ENCODE measurements around the gene MRPS5.
A peak's percentile ranks its signal among the peaks of the same experiment; 100 is the strongest.
"Not testable (repeated sequence)": the region's sequence is repeated elsewhere in the genome, so short reads cannot be mapped to it uniquely, and the experiment has no call there.

MRPS5 gene

GRCh38 chr2:95138702-95139101 is 17.1 kb upstream of the MRPS5 start:
- no peaks in the 10 kb centered on the region for H3K4me1 ChIP-seq (ENCODE audit: control insufficient read depth, insufficient read depth, low read length)
- H3K9me3 ChIP-seq (ENCODE audit: control insufficient read depth, insufficient read depth, low read length) = peaks cover 67% of the 10 kb centered on the region
- no peak overlapping the region for H3K4me3 ChIP-seq (ENCODE audit: low read depth, low read length)
- no peaks in the 10 kb centered on the region for H3K36me3 ChIP-seq (ENCODE audit: control insufficient read depth, insufficient read depth, low read length)
- H3K27ac ChIP-seq (ENCODE audit: low read depth, low read length) = no peak overlapping the region
- H3K9ac ChIP-seq (ENCODE audit: low read depth, low read length) = no peak overlapping the region
- no peaks in the 10 kb centered on the region for H3K27me3 ChIP-seq (ENCODE audit: control insufficient read depth, insufficient read depth, low read length)

- Histone ChIP-seq H3K9ac (ENCODE audit: low read depth, low read length) (peak overlapping the region; percentile 98), H3K27me3 (ENCODE audit: control insufficient read depth, insufficient read depth, low read length) (no peaks in the 10 kb centered on the region), H3K36me3 (ENCODE audit: control insufficient read depth, insufficient read depth, low read length) (peaks cover 9% of the 10 kb centered on the region; the same call in 1 of the 2 replicates), H3K9me3 (ENCODE audit: control insufficient read depth, insufficient read depth, low read length) (peaks cover 3% of the 10 kb centered on the region; the same call in 1 of the 2 replicates), H3K27ac (ENCODE audit: low read depth, low read length) (no peak overlapping the region), H3K4me3 (ENCODE audit: low read depth, low read length) (peak overlapping the region; percentile 81), H3K4me1 (ENCODE audit: control insufficient read depth, insufficient read depth, low read length) (peaks cover 8% of the 10 kb centered on the region)
Measured at GRCh38 chr2:95122197-95122551, 566 bp upstream of the MRPS5 start.

- Histone ChIP-seq H3K4me1 (ENCODE audit: control insufficient read depth, insufficient read depth, low read length) (peaks cover 8% of the 10 kb centered on the region), H3K4me3 (ENCODE audit: low read depth, low read length) (peak overlapping the region; percentile 81), H3K9ac (ENCODE audit: low read depth, low read length) (peak overlapping the region; percentile 98), H3K9me3 (ENCODE audit: control insufficient read depth, insufficient read depth, low read length) (no peaks in the 10 kb centered on the region), H3K27me3 (ENCODE audit: control insufficient read depth, insufficient read depth, low read length) (no peaks in the 10 kb centered on the region), H3K27ac (ENCODE audit: low read depth, low read length) (peak overlapping the region; percentile 90), H3K36me3 (ENCODE audit: control insufficient read depth, insufficient read depth, low read length) (peaks cover 17% of the 10 kb centered on the region)
Measured at GRCh38 chr2:95121093-95121406, 558 bp downstream of the MRPS5 start.

- Histone ChIP-seq H3K9me3 (ENCODE audit: control insufficient read depth, insufficient read depth, low read length) (no peaks in the 10 kb centered on the region), H3K27me3 (ENCODE audit: control insufficient read depth, insufficient read depth, low read length) (no peaks in the 10 kb centered on the region), H3K36me3 (ENCODE audit: control insufficient read depth, insufficient read depth, low read length) (peaks cover 58% of the 10 kb centered on the region), H3K4me3 (ENCODE audit: low read depth, low read length) (no peak overlapping the region), H3K9ac (ENCODE audit: low read depth, low read length) (no peak overlapping the region), H3K27ac (ENCODE audit: low read depth, low read length) (no peak overlapping the region), H3K4me1 (ENCODE audit: control insufficient read depth, insufficient read depth, low read length) (peaks cover 4% of the 10 kb centered on the region)
Measured at GRCh38 chr2:95115418-95115817, 6.2 kb downstream of the MRPS5 start.

- H3K4me1 ChIP-seq (ENCODE audit: control insufficient read depth, insufficient read depth, low read length) = peaks cover 4% of the 10 kb centered on the region
- H3K9ac ChIP-seq (ENCODE audit: low read depth, low read length) = no peak overlapping the region
- H3K36me3 ChIP-seq (ENCODE audit: control insufficient read depth, insufficient read depth, low read length) = peaks cover 77% of the 10 kb centered on the region
- H3K27me3 ChIP-seq (ENCODE audit: control insufficient read depth, insufficient read depth, low read length) = no peaks in the 10 kb centered on the region
- H3K27ac ChIP-seq (ENCODE audit: low read depth, low read length) = no peak overlapping the region
- no peak overlapping the region for H3K4me3 ChIP-seq (ENCODE audit: low read depth, low read length)
- no peaks in the 10 kb centered on the region for H3K9me3 ChIP-seq (ENCODE audit: control insufficient read depth, insufficient read depth, low read length)
Measured at GRCh38 chr2:95113464-95113863, 8.1 kb downstream of the MRPS5 start.

- H3K27ac ChIP-seq (ENCODE audit: low read depth, low read length) = no peak overlapping the region
- no peaks in the 10 kb centered on the region for H3K27me3 ChIP-seq (ENCODE audit: control insufficient read depth, insufficient read depth, low read length)
- peaks cover 91% of the 10 kb centered on the region for H3K36me3 ChIP-seq (ENCODE audit: control insufficient read depth, insufficient read depth, low read length)
Measured at GRCh38 chr2:95110395-95110794, 11.2 kb downstream of the MRPS5 start.

GRCh38 chr2:95109260-95109659 is 12.3 kb downstream of the MRPS5 start:
- H3K9me3 ChIP-seq (ENCODE audit: control insufficient read depth, insufficient read depth, low read length) = no peaks in the 10 kb centered on the region
- H3K36me3 ChIP-seq (ENCODE audit: control insufficient read depth, insufficient read depth, low read length) = peaks cover 93% of the 10 kb centered on the region
- H3K4me1 ChIP-seq (ENCODE audit: control insufficient read depth, insufficient read depth, low read length) = no peaks in the 10 kb centered on the region
- no peak overlapping the region for H3K27ac ChIP-seq (ENCODE audit: low read depth, low read length)
- H3K9ac ChIP-seq (ENCODE audit: low read depth, low read length) = no peak overlapping the region
- H3K4me3 ChIP-seq (ENCODE audit: low read depth, low read length) = no peak overlapping the region
- H3K27me3 ChIP-seq (ENCODE audit: control insufficient read depth, insufficient read depth, low read length) = no peaks in the 10 kb centered on the region

More at GRCh38 chr2:95110395-95110794, 11.2 kb downstream of the MRPS5 start:
- no peaks in the 10 kb centered on the region for H3K9me3 ChIP-seq (ENCODE audit: control insufficient read depth, insufficient read depth, low read length)
- H3K4me1 ChIP-seq (ENCODE audit: control insufficient read depth, insufficient read depth, low read length) = no peaks in the 10 kb centered on the region
- H3K9ac ChIP-seq (ENCODE audit: low read depth, low read length) = no peak overlapping the region
- H3K4me3 ChIP-seq (ENCODE audit: low read depth, low read length) = no peak overlapping the region

- no peaks in the 10 kb centered on the region for H3K9me3 ChIP-seq (ENCODE audit: control insufficient read depth, insufficient read depth, low read length)
- no peaks in the 10 kb centered on the region for H3K4me1 ChIP-seq (ENCODE audit: control insufficient read depth, insufficient read depth, low read length)
- H3K36me3 ChIP-seq (ENCODE audit: control insufficient read depth, insufficient read depth, low read length) = peaks cover 99% of the 10 kb centered on the region
- H3K27ac ChIP-seq (ENCODE audit: low read depth, low read length) = no peak overlapping the region
- no peak overlapping the region for H3K9ac ChIP-seq (ENCODE audit: low read depth, low read length)
- H3K4me3 ChIP-seq (ENCODE audit: low read depth, low read length) = no peak overlapping the region
- no peaks in the 10 kb centered on the region for H3K27me3 ChIP-seq (ENCODE audit: control insufficient read depth, insufficient read depth, low read length)
Measured at GRCh38 chr2:95106081-95106480, 15.5 kb downstream of the MRPS5 start.

GRCh38 chr2:95104606-95105005 is 17.0 kb downstream of the MRPS5 start:
- Histone ChIP-seq H3K27ac (ENCODE audit: low read depth, low read length) (no peak overlapping the region), H3K27me3 (ENCODE audit: control insufficient read depth, insufficient read depth, low read length) (no peaks in the 10 kb centered on the region), H3K9ac (ENCODE audit: low read depth, low read length) (no peak overlapping the region), H3K9me3 (ENCODE audit: control insufficient read depth, insufficient read depth, low read length) (no peaks in the 10 kb centered on the region; the same call in 1 of the 2 replicates), H3K36me3 (ENCODE audit: control insufficient read depth, insufficient read depth, low read length) (peaks cover 99% of the 10 kb centered on the region), H3K4me1 (ENCODE audit: control insufficient read depth, insufficient read depth, low read length) (no peaks in the 10 kb centered on the region), H3K4me3 (ENCODE audit: low read depth, low read length) (no peak overlapping the region)

GRCh38 chr2:95099910-95100309 is 21.7 kb downstream of the MRPS5 start:
- Histone ChIP-seq H3K4me3 (ENCODE audit: low read depth, low read length) (no peak overlapping the region), H3K36me3 (ENCODE audit: control insufficient read depth, insufficient read depth, low read length) (peaks cover 61% of the 10 kb centered on the region), H3K9me3 (ENCODE audit: control insufficient read depth, insufficient read depth, low read length) (no peaks in the 10 kb centered on the region; the same call in 1 of the 2 replicates), H3K9ac (ENCODE audit: low read depth, low read length) (no peak overlapping the region), H3K27ac (ENCODE audit: low read depth, low read length) (no peak overlapping the region), H3K27me3 (ENCODE audit: control insufficient read depth, insufficient read depth, low read length) (no peaks in the 10 kb centered on the region), H3K4me1 (ENCODE audit: control insufficient read depth, insufficient read depth, low read length) (no peaks in the 10 kb centered on the region)

- not testable (repeated sequence) for H3K27ac ChIP-seq (ENCODE audit: low read depth, low read length); H3K4me3 ChIP-seq (ENCODE audit: low read depth, low read length); H3K4me1 ChIP-seq (ENCODE audit: control insufficient read depth, insufficient read depth, low read length); H3K9me3 ChIP-seq (ENCODE audit: control insufficient read depth, insufficient read depth, low read length); H3K27me3 ChIP-seq (ENCODE audit: control insufficient read depth, insufficient read depth, low read length); H3K9ac ChIP-seq (ENCODE audit: low read depth, low read length)
- peaks cover 45% of the 10 kb centered on the region for H3K36me3 ChIP-seq (ENCODE audit: control insufficient read depth, insufficient read depth, low read length)
Measured at GRCh38 chr2:95098273-95098672, 23.3 kb downstream of the MRPS5 start.
